SK-N-DZ (cell line): ENCODE results near the gene PROSER3.
"Not testable (repeated sequence)": the region's sequence is repeated elsewhere in the genome, so short reads cannot be mapped to it uniquely, and the experiment has no call there.

Experiments
- DNase-seq: peaks from one replicate; pipeline ENCODE4 v3.0.0-alpha.2; 2015; ENCODE audit warnings: low spot score

PROSER3 gene

DNA sequence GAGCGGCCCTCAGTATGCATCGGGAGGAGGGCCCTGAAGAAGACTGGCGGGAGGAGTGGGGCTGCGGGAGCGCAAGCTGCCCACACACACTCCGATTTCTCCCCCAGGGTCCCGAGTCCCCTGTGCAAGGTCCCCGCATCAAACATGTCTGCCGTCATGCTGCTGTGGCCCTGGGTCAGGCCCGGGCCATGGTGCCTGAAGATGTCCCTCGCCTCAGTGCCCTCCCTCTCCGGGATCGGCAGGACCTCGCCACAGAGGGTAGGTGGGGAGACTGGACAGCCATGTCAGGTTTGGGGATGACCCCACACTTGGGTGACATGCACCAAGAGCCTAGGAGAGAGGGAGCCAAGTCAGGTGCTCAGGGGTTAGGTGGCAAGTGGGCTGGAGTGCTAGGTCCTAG, 35.5 kb upstream of the PROSER3 start:
- no peak for DNase-seq

DNA sequence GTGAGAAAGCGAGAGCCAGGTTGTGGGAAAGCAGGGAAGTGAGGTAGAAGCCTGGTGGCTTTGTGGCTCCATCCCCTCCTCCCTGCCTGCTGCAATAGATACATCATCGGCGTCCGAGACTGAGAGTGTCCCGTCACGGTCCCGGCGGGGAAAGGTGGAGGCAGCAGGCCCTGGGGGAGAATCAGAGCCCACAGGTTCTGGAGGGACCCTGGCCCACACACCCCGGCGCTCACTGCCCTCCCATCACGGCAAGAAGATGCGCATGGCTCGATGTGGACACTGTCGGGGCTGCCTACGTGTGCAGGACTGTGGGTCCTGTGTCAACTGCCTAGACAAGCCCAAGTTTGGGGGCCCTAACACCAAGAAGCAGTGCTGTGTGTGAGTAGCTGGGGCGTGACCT, 35.1 kb upstream of the PROSER3 start:
- DNase-seq, result no peak

- DNase-seq, result no peak
Measured at GRCh38 chr19:35723671-35724070, 34.3 kb upstream of the PROSER3 start.

DNA sequence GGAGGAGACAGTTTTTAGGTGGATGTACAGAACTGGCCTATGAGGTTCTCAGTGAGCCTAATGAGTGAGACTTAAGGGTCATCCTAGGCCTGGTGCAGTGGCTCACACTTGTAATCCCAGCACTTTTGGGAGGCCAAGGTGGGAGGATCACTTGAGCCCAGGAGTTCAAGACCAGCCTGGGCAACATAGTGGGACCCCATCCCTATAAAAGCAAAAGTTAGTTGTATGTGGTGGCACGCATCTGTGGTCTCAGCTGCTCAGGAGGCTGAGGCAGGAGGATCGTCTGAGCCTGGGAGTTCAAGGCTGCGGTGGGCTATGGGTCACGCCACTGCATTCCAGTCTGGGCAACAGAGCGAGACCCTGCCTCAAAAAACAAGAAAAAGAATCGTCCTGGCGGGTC, 33.8 kb upstream of the PROSER3 start:
- DNase-seq, result not testable (repeated sequence)

- DNase-seq, result no peak
Measured at GRCh38 chr19:35724560-35724959, 33.4 kb upstream of the PROSER3 start.

- DNase-seq, result no peak
Measured at GRCh38 chr19:35725216-35725861, 32.6 kb upstream of the PROSER3 start.

- no peak for DNase-seq
Measured at GRCh38 chr19:35727053-35727955, 30.7 kb upstream of the PROSER3 start.

DNA sequence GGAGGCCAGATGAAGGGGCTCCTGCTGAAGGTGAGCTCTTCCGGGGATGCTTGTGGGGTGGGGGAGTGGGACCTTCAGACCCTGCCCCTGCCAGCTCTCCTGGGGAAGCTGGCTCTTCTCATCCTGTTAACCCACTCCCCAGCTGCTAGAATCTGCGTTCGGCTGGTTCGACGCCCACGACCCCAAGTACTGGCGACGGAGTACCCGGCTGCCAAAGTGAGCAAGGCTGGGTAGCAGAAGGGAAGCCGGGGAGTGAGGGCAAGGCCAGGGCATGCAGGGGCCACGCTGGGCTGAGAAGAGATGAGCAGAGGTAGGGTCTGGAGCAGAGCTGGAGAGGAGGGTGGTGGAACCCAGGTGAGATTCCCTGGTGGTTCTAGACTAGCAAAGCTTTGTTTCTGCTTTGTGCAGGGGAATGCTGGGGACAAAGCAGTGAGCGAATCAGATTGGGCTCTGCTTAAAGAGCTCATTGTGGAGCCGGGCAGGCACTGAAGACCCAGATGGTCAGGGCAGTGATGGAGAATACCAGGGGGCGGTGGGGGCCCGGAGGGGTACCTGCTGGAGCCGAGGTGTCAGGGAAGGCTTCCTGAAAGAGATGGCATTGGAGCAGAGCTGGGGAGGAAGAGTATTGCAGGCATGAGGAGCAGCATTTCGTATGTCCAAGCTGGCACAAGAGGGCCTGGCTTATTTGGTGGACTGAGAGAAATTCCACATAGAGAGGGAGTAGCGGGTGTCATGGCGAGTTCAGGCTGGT, 29.8 kb upstream of the PROSER3 start:
- DNase-seq, result no peak

- DNase-seq, result no peak
Measured at GRCh38 chr19:35729021-35729420, 29.0 kb upstream of the PROSER3 start.

- DNase-seq, result no peak
Measured at GRCh38 chr19:35729763-35730162, 28.2 kb upstream of the PROSER3 start.

DNA sequence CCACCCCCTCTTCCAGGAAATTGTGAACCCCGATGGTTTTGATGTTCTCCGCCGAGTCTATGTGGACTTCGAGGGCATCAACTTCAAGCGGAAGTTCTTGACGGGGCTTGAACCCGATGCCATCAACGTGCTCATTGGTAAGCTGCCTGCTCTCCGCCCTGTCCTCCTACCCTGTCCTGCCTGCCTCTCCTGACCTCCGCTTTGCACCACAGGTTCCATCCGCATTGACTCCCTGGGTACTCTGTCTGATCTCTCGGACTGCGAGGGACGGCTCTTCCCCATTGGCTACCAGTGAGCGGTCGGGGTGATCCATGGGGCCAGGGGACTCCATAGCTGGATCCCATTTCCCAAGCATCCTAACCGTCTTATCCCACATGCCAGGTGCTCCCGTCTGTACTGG, 27.6 kb upstream of the PROSER3 start:
- no peak for DNase-seq

GRCh38 chr19:35731353-35731752, 26.6 kb upstream of the PROSER3 start:
- DNase-seq, result no peak

GRCh38 chr19:35731779-35732405, 26.1 kb upstream of the PROSER3 start:
- DNase-seq, result no peak

DNA sequence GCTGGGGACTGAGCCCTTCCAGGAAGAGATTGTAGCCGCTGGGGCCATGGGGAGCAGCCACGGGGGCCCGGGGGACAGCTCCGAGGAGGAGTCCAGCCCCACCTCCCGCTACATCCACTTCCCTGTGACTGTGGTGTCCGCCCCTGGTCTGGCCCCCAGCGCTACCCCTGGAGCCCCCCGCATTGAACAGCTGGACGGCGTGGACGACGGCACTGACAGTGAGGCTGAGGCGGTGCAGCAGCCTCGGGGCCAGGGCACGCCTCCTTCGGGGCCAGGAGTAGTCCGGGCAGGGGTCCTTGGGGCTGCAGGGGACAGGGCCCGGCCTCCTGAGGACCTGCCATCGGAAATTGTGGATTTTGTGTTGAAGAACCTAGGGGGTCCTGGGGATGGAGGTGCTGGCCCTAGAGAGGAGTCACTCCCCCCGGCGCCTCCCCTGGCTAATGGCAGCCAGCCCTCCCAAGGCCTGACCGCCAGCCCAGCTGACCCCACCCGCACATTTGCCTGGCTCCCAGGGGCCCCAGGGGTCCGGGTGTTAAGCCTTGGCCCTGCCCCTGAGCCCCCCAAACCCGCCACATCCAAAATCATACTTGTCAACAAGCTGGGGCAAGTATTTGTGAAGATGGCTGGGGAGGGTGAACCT, 25.3 kb upstream of the PROSER3 start:
- DNase-seq, result no peak

GRCh38 chr19:35733180-35734125, 24.5 kb upstream of the PROSER3 start:
- DNase-seq, result no peak

DNA sequence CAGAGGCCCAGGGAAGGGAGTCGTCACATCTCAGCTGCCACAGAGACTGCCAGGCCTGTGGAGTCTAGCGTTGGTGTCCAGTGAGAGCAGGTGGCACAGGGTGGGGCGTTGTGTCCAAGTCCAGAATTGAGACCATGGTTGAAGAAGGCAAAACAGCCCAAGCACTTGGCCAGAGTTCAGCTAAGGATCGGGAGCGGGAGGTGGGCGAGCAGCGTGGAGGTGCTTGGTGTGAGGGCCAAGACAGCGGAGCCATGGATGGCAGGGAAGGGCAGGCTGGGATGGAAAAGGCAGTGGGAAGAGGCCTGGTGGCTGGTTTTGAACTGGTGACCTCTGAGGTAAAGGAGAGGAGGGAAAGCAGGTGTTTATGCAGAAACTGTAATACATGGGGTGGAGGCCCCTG, 23.7 kb upstream of the PROSER3 start:
- DNase-seq, result no peak

DNA sequence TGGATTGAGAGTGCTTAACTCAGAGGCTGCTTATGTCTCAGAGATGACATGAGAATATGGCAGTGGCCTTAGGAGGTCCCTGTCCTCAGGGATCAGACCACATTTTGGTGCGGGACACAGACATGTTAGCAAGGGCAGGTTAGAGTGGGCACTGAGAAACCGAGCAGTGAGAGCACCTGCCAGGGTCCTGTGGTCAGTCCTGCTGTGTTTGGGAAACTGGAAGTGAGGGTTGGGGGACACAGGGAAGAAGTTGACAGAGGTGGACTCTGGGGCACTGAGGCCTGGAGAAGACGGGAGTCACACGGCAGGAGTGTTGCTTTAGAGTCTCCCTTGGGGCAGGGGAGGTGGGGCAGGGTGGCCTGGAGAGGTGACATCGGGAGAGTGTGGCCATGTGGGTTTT, 23.1 kb upstream of the PROSER3 start:
- DNase-seq, result no peak

DNA sequence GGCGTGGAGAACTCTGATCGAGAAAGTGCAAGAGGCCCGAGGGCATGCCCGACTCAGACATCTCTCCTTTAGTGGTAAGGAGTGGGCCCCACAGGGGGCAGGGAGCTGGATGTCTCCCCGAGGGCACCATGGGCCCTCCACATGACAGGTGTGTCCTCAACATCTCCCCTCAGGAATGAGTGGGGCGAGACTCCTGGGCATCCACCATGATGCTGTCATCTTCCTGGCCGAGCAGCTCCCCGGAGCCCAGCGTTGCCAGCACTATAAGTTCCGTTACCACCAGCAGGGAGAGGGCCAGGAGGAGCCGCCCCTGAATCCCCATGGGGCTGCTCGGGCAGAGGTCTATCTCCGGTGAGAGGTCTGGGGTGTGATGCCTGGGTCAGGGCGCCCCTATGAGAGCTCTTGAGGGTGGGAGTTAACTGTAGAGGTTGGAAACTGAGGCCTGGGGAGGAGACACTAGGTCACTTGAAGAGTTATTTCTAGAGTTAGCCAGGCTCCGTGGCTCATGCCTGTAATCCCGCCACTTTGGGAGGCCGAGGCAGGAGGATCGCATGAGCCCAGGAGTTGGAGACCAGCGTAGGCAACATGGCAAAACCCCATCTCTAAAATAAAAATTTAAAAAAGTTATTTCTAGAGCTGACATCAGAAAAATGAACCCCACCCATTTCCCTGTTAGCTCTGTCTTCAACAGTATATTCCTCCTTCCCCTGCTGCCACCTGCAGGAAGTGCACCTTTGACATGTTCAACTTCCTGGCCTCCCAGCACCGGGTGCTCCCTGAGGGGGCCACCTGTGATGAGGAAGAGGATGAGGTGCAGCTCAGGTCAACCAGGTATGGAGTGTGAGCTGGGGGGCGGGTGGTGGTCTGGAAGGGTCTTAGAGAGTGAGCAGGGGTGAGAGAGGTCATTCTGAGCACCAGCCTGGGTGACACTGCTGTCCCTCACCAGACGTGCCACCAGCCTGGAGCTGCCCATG, 20.8 kb upstream of the PROSER3 start:
- DNase-seq, result no peak
